ENCODE results near the gene PDYN.

Gene PDYN

GRCh38 chr20:1931830-1932229 is 62.0 kb downstream of the PDYN start:
- no peaks in the 10 kb centered on the region for H3K27me3 ChIP-seq (ENCODE audit: insufficient read depth, low read depth)
- TF ChIP-seq, protein P1, sequence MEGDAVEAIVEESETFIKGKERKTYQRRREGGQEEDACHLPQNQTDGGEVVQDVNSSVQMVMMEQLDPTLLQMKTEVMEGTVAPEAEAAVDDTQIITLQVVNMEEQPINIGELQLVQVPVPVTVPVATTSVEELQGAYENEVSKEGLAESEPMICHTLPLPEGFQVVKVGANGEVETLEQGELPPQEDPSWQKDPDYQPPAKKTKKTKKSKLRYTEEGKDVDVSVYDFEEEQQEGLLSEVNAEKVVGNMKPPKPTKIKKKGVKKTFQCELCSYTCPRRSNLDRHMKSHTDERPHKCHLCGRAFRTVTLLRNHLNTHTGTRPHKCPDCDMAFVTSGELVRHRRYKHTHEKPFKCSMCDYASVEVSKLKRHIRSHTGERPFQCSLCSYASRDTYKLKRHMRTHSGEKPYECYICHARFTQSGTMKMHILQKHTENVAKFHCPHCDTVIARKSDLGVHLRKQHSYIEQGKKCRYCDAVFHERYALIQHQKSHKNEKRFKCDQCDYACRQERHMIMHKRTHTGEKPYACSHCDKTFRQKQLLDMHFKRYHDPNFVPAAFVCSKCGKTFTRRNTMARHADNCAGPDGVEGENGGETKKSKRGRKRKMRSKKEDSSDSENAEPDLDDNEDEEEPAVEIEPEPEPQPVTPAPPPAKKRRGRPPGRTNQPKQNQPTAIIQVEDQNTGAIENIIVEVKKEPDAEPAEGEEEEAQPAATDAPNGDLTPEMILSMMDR (conservative IDR thresholded peaks at IDR 0.05; ENCODE audit: low read depth, low read length), result no peak
- H2AFZ ChIP-seq (ENCODE audit: low read depth), result no peak overlapping the region
- H3K4me3 ChIP-seq (IDR thresholded peaks at IDR 0.05; ENCODE audit: insufficient read depth, low read depth, low read length), result no peak overlapping the region
- no peaks in the 10 kb centered on the region for H3K4me1 ChIP-seq (ENCODE audit: low read depth, poor library complexity, severe bottlenecking)
- no peaks in the 10 kb centered on the region for H3K36me3 ChIP-seq (ENCODE audit: insufficient read depth)
- no peak overlapping the region for H3K4me2 ChIP-seq
- H4K20me1 ChIP-seq (ENCODE audit: insufficient read depth), result no peaks in the 10 kb centered on the region
- H3K9ac ChIP-seq, result no peak overlapping the region
- no peak overlapping the region for H3K27ac ChIP-seq
- no peaks in the 10 kb centered on the region for H3K79me2 ChIP-seq (ENCODE audit: insufficient read depth, low read depth)

GRCh38 chr20:1930165-1930564 is 63.7 kb downstream of the PDYN start:
- no peaks in the 10 kb centered on the region for H3K4me1 ChIP-seq (ENCODE audit: low read depth, poor library complexity, severe bottlenecking)
- no peaks in the 10 kb centered on the region for H3K36me3 ChIP-seq (ENCODE audit: insufficient read depth)
- no peak overlapping the region for H2AFZ ChIP-seq (ENCODE audit: low read depth)
- H3K4me2 ChIP-seq, result no peak overlapping the region
- no peak overlapping the region for H3K4me3 ChIP-seq (IDR thresholded peaks at IDR 0.05; ENCODE audit: insufficient read depth, low read depth, low read length)
- H4K20me1 ChIP-seq (ENCODE audit: insufficient read depth), result no peaks in the 10 kb centered on the region
- no peaks in the 10 kb centered on the region for H3K79me2 ChIP-seq (ENCODE audit: insufficient read depth, low read depth)
- TF ChIP-seq, protein P1 (conservative IDR thresholded peaks at IDR 0.05; ENCODE audit: low read depth, low read length), result no peak
- H3K9ac ChIP-seq, result no peak overlapping the region
- H3K27me3 ChIP-seq (ENCODE audit: insufficient read depth, low read depth), result no peaks in the 10 kb centered on the region
- H3K27ac ChIP-seq, result no peak overlapping the region

GRCh38 chr20:1929460-1929859 is 64.4 kb downstream of the PDYN start:
- Histone ChIP-seq H3K9ac (no peak overlapping the region), H3K4me2 (no peak overlapping the region), H2AFZ (ENCODE audit: low read depth) (no peak overlapping the region), H3K27me3 (ENCODE audit: insufficient read depth, low read depth) (no peaks in the 10 kb centered on the region), H3K79me2 (ENCODE audit: insufficient read depth, low read depth) (no peaks in the 10 kb centered on the region), H3K4me3 (IDR thresholded peaks at IDR 0.05; ENCODE audit: insufficient read depth, low read depth, low read length) (no peak overlapping the region), H4K20me1 (ENCODE audit: insufficient read depth) (no peaks in the 10 kb centered on the region), H3K36me3 (ENCODE audit: insufficient read depth) (no peaks in the 10 kb centered on the region), H3K4me1 (ENCODE audit: low read depth, poor library complexity, severe bottlenecking) (no peaks in the 10 kb centered on the region), H3K27ac (no peak overlapping the region)
- TF ChIP-seq, protein P1 (conservative IDR thresholded peaks at IDR 0.05; ENCODE audit: low read depth, low read length), result no peak

- H3K79me2 ChIP-seq (ENCODE audit: insufficient read depth, low read depth), result no peaks in the 10 kb centered on the region
- no peak overlapping the region for H3K4me3 ChIP-seq (IDR thresholded peaks at IDR 0.05; ENCODE audit: insufficient read depth, low read depth, low read length)
- H3K36me3 ChIP-seq (ENCODE audit: insufficient read depth), result no peaks in the 10 kb centered on the region
- no peak overlapping the region for H3K27ac ChIP-seq
- no peak overlapping the region for H3K9ac ChIP-seq
- no peaks in the 10 kb centered on the region for H4K20me1 ChIP-seq (ENCODE audit: insufficient read depth)
- no peak overlapping the region for H3K4me2 ChIP-seq
- H3K4me1 ChIP-seq (ENCODE audit: low read depth, poor library complexity, severe bottlenecking), result no peaks in the 10 kb centered on the region
- TF ChIP-seq, protein P1 (conservative IDR thresholded peaks at IDR 0.05; ENCODE audit: low read depth, low read length), result no peak
- H2AFZ ChIP-seq (ENCODE audit: low read depth), result no peak overlapping the region
- no peaks in the 10 kb centered on the region for H3K27me3 ChIP-seq (ENCODE audit: insufficient read depth, low read depth)
These were observed 65.1 kb downstream of the PDYN start for GRCh38 chr20:1928782-1929181.
